GM12878 (cell line): ENCODE results near the gene BATF.

Source experiments
- BHLHE40 ChIP-seq, 2 experiments: fragments of 450-650 bp in 1 of 2; IDR thresholded peaks; 2 replicates each; pipeline ENCODE4 v1.6.1; 2011 to 2017; ENCODE audit warnings: low read depth in 2 of 2, borderline replicate concordance in 1 of 2, improper control_type of control experiment in 1 of 2, low read length in 1 of 2, mild to moderate bottlenecking in 1 of 2
- BMI1 ChIP-seq: fragments of 450-650 bp; IDR thresholded peaks from 2 replicates; pipeline ENCODE4 v1.6.1; 2016; ENCODE audit warnings: mild to moderate bottlenecking, moderate library complexity, borderline replicate concordance
- CEBPZ ChIP-seq: fragments of 150-350 bp; IDR thresholded peaks from 2 replicates; pipeline ENCODE4 v1.6.1; 2016; ENCODE audit warnings: low read depth, low read length
- CHD2 ChIP-seq: IDR thresholded peaks from 2 replicates; pipeline ENCODE4 v1.6.1; 2011; ENCODE audit warnings: low read depth, low read length, improper control_type of control experiment, borderline replicate concordance
- CTCF ChIP-seq, 3 experiments: IDR thresholded peaks in 2 of 3; conservative IDR thresholded peaks in 1 of 3; 2 replicates each; pipeline ENCODE4 v1.5.1; 2011; ENCODE audit warnings: low read depth in 3 of 3, low read length in 3 of 3, mild to moderate bottlenecking in 3 of 3, control low read depth in 2 of 3, moderate library complexity in 2 of 3, inconsistent platforms in 1 of 3, mixed read lengths in 1 of 3; ENCODE audit not compliant: control insufficient read depth in 2 of 3, insufficient read depth in 1 of 3; ENCODE audit errors: extremely low read depth in 1 of 3
- KAT2A ChIP-seq: conservative IDR thresholded peaks from 2 replicates; pipeline ENCODE4 v1.6.1; 2011; ENCODE audit warnings: low read depth, low read length; ENCODE audit not compliant: control insufficient read depth
- MLLT1 ChIP-seq: fragments of 450-650 bp; IDR thresholded peaks from 2 replicates; pipeline ENCODE4 v1.6.1; 2016; ENCODE audit warnings: mild to moderate bottlenecking
- PRDM15 ChIP-seq: fragments of 450-650 bp; formaldehyde crosslinking; IDR thresholded peaks from 2 replicates; pipeline ENCODE4 v1.4.0; 2020; ENCODE audit warnings: mild to moderate bottlenecking, moderate library complexity
- SIN3A ChIP-seq: IDR thresholded peaks from 2 replicates; pipeline ENCODE4 v1.6.1; 2012; ENCODE audit warnings: low read depth, low read length, improper control_type of control experiment
- SMAD5 ChIP-seq: IDR thresholded peaks from 2 replicates; pipeline ENCODE4 v1.6.1; 2016; ENCODE audit warnings: antibody characterized with exemption, low read depth
- STAT1 ChIP-seq: fragments of 450-650 bp; conservative IDR thresholded peaks from 2 replicates; pipeline ENCODE4 v1.6.1; 2014; ENCODE audit warnings: antibody characterized with exemption, mild to moderate bottlenecking
- TCF7 ChIP-seq: IDR thresholded peaks from 2 replicates; pipeline ENCODE4 v1.6.1; 2014; ENCODE audit warnings: antibody characterized with exemption, borderline replicate concordance
- USF1 ChIP-seq: IDR thresholded peaks from 2 replicates; pipeline ENCODE4 v1.6.1; 2011; ENCODE audit warnings: borderline replicate concordance, low read depth, mild to moderate bottlenecking, moderate library complexity, mixed read lengths, low read length; ENCODE audit not compliant: insufficient read depth; ENCODE audit errors: extremely low read length

GRCh38 chr14:75521415-75522199 is 662 bp upstream of the BATF start:
- TF ChIP-seq CTCF (IDR thresholded peaks at IDR 0.05 in 2 of 3, conservative IDR thresholded peaks at IDR 0.05 in 1 of 3; ENCODE audit: control insufficient read depth in 2 of 3, extremely low read depth in 1 of 3, insufficient read depth in 1 of 3, low read depth in 3 of 3, low read length in 3 of 3): no peak
- TF ChIP-seq SIN3A: 0 out of 2 replicates have a peak, but pooled peaks have one; percentile 22
- no peak for TF ChIP-seq PRDM15 (CRISPR knock-in tag)
- no peak for TF ChIP-seq TCF7
- no peak for TF ChIP-seq KAT2A
- TF ChIP-seq CHD2: peak; percentile 20; the same call in 1 of the 2 replicates
- TF ChIP-seq MLLT1: no peak
- TF ChIP-seq USF1: no peak
- no peak for TF ChIP-seq STAT1
- TF ChIP-seq SMAD5: no peak
- no peak for TF ChIP-seq BHLHE40 (IDR thresholded peaks at IDR 0.05; ENCODE audit: borderline replicate concordance in 1 of 2, low read depth in 2 of 2, low read length in 1 of 2)
- TF ChIP-seq CEBPZ: no peak
- no peak for TF ChIP-seq BMI1
